ENCODE results near the gene CTTNBP2NL. TPM values are rescaled to one million over a fixed set of nuclear protein-coding genes. Genes with fewer than 3 reads are reported as not detected.
"Not testable (repeated sequence)": the region's sequence is repeated elsewhere in the genome, so short reads cannot be mapped to it uniquely, and the experiment has no call there.

Gene CTTNBP2NL
- total RNA-seq, 2 experiments from 2014 or later, result 1.0 to 1.4 TPM

- H3K4me1 Mint-ChIP-seq (ENCODE audit: low read depth), result peaks cover 3% of the 10 kb centered on the region
- H3K4me3 Mint-ChIP-seq, result no peak overlapping the region
- DNase-seq, result no peak
- H3K9me3 Mint-ChIP-seq, result no peaks in the 10 kb centered on the region
- H3K27ac Mint-ChIP-seq, result no peak overlapping the region
- CTCF ChIA-PET, result interaction anchor here (0.6 to 1.7 kb wide), 3 partner anchors 9 to 254 kb away, joined by 3 to 10 read pairs (median 3); no protein-coding TSS in a partner anchor
- intact Hi-C loops (cut with micrococcal nuclease), result no loop called here
- peaks cover 14% of the 10 kb centered on the region for H3K27me3 Mint-ChIP-seq (ENCODE audit: low read depth)
- no peaks in the 10 kb centered on the region for H3K36me3 Mint-ChIP-seq (ENCODE audit: low read depth)
Observed at GRCh38 chr1:112388436-112388835, 7.6 kb upstream of the CTTNBP2NL start.

- H3K27me3 Mint-ChIP-seq (ENCODE audit: low read depth), result peaks cover 14% of the 10 kb centered on the region
- no peak overlapping the region for H3K4me3 Mint-ChIP-seq
- CTCF ChIA-PET, result interaction anchor here (1.1 to 2.2 kb wide), 5 partner anchors 31 to 415 kb away, joined by 3 to 10 read pairs (median 6); no protein-coding TSS in a partner anchor
- H3K36me3 Mint-ChIP-seq (ENCODE audit: low read depth), result no peaks in the 10 kb centered on the region
- intact Hi-C loops (cut with micrococcal nuclease), result loop anchor here (1.0 to 10.0 kb wide), 6 partner anchors 77 to 1005 kb away; partner anchors contain the start of genes LRIG2, MAGI3 and RHOC
- no peak overlapping the region for H3K27ac Mint-ChIP-seq
- no peak for DNase-seq
- H3K4me1 Mint-ChIP-seq (ENCODE audit: low read depth), result peaks cover 11% of the 10 kb centered on the region
- H3K9me3 Mint-ChIP-seq, result no peaks in the 10 kb centered on the region
Observed at GRCh38 chr1:112389689-112390088, 6.3 kb upstream of the CTTNBP2NL start.

- not testable (repeated sequence) for H3K27ac Mint-ChIP-seq; DNase-seq; H3K9me3 Mint-ChIP-seq; H3K36me3 Mint-ChIP-seq (ENCODE audit: low read depth); H3K4me3 Mint-ChIP-seq
- H3K27me3 Mint-ChIP-seq (ENCODE audit: low read depth), result peaks cover 14% of the 10 kb centered on the region
- CTCF ChIA-PET, result interaction anchor here (0.6 to 7.1 kb wide), 20 partner anchors 9 to 414 kb away, joined by 3 to 116 read pairs (median 6); partner anchors contain the start of gene PPM1J
- intact Hi-C loops (cut with micrococcal nuclease), result loop anchor here (1.0 to 10.0 kb wide), 6 partner anchors 76 to 1004 kb away; partner anchors contain the start of genes LRIG2, MAGI3 and RHOC
- peaks cover 15% of the 10 kb centered on the region for H3K4me1 Mint-ChIP-seq (ENCODE audit: low read depth)
Observed at GRCh38 chr1:112390335-112390734, 5.7 kb upstream of the CTTNBP2NL start.

GRCh38 chr1:112390775-112391602, 5.0 kb upstream of the CTTNBP2NL start:
- Mint-ChIP-seq H3K36me3 (ENCODE audit: low read depth) (no peaks in the 10 kb centered on the region), H3K4me3 (peak overlapping the region; percentile 45), H3K27me3 (ENCODE audit: low read depth) (peaks cover 14% of the 10 kb centered on the region), H3K4me1 (ENCODE audit: low read depth) (peaks cover 18% of the 10 kb centered on the region), H3K27ac (no peak overlapping the region), H3K9me3 (no peaks in the 10 kb centered on the region)
- intact Hi-C loops (cut with micrococcal nuclease), result loop anchor here (1.0 to 10.0 kb wide), 8 partner anchors 75 to 1004 kb away; partner anchors contain the start of genes LRIG2, MAGI3, PPM1J and RHOC
- DNase-seq, result peak; percentile 90
- CTCF ChIA-PET, result interaction anchor here (0.6 to 7.1 kb wide), 33 partner anchors 8 to 413 kb away, joined by 3 to 116 read pairs (median 4); partner anchors contain the start of gene PPM1J

- Mint-ChIP-seq H3K9me3 (no peaks in the 10 kb centered on the region), H3K27me3 (ENCODE audit: low read depth) (peaks cover 14% of the 10 kb centered on the region), H3K4me1 (ENCODE audit: low read depth) (peaks cover 19% of the 10 kb centered on the region), H3K36me3 (ENCODE audit: low read depth) (no peaks in the 10 kb centered on the region), H3K4me3 (no peak overlapping the region), H3K27ac (no peak overlapping the region)
- CTCF ChIA-PET, result interaction anchor here (0.8 to 7.1 kb wide), 25 partner anchors 9 to 413 kb away, joined by 3 to 116 read pairs (median 5); partner anchors contain the start of gene PPM1J
- intact Hi-C loops (cut with micrococcal nuclease), result loop anchor here (1.0 to 10.0 kb wide), 4 partner anchors 110 to 1003 kb away; partner anchors contain the start of genes LRIG2, MAGI3 and PPM1J
- no peak for DNase-seq
Observed at GRCh38 chr1:112391603-112391940, 4.4 kb upstream of the CTTNBP2NL start.

GRCh38 chr1:112393631-112393974, 2.4 kb upstream of the CTTNBP2NL start:
- Mint-ChIP-seq H3K4me3 (no peak overlapping the region), H3K4me1 (ENCODE audit: low read depth) (peaks cover 25% of the 10 kb centered on the region), H3K36me3 (ENCODE audit: low read depth) (no peaks in the 10 kb centered on the region), H3K9me3 (no peaks in the 10 kb centered on the region), H3K27ac (no peak overlapping the region), H3K27me3 (ENCODE audit: low read depth) (peaks cover 11% of the 10 kb centered on the region)
- CTCF ChIA-PET, result interaction anchor here (0.6 to 7.1 kb wide), 6 partner anchors 71 to 325 kb away, joined by 3 to 116 read pairs (median 5); a partner anchor contains a TSS
- intact Hi-C loops (cut with micrococcal nuclease), result loop anchor here (10.0 kb wide), 1 partner anchor 1001 kb away; the partner anchor contains the start of gene MAGI3
- no peak for DNase-seq

GRCh38 chr1:112394743-112395062, 1.3 kb upstream of the CTTNBP2NL start:
- no peak for DNase-seq
- Mint-ChIP-seq H3K27me3 (ENCODE audit: low read depth) (peaks cover 9% of the 10 kb centered on the region), H3K9me3 (no peaks in the 10 kb centered on the region), H3K27ac (no peak overlapping the region), H3K4me1 (ENCODE audit: low read depth) (peaks cover 25% of the 10 kb centered on the region), H3K4me3 (peak overlapping the region; percentile 9), H3K36me3 (ENCODE audit: low read depth) (no peaks in the 10 kb centered on the region)
- intact Hi-C loops (cut with micrococcal nuclease), result loop anchor here (2.0 to 10.0 kb wide), 2 partner anchors 114 to 1000 kb away; partner anchors contain the start of genes MAGI3 and WNT2B
- CTCF ChIA-PET, result interaction anchor here (0.5 to 7.1 kb wide), 6 partner anchors 70 to 313 kb away, joined by 3 to 116 read pairs (median 4); no protein-coding TSS in a partner anchor

- no peak for DNase-seq
- Mint-ChIP-seq H3K4me1 (ENCODE audit: low read depth) (peaks cover 25% of the 10 kb centered on the region), H3K36me3 (ENCODE audit: low read depth) (no peaks in the 10 kb centered on the region), H3K9me3 (no peaks in the 10 kb centered on the region), H3K4me3 (peak overlapping the region; percentile 90), H3K27me3 (ENCODE audit: low read depth) (peaks cover 9% of the 10 kb centered on the region), H3K27ac (no peak overlapping the region)
- intact Hi-C loops (cut with micrococcal nuclease), result loop anchor here (2.0 to 10.0 kb wide), 2 partner anchors 113 to 999 kb away; partner anchors contain the start of genes MAGI3 and WNT2B
- CTCF ChIA-PET, result interaction anchor here (1.3 to 7.1 kb wide), 3 partner anchors 70 to 313 kb away, joined by 4 to 116 read pairs (median 5); no protein-coding TSS in a partner anchor
Observed at GRCh38 chr1:112395256-112395820, 676 bp upstream of the CTTNBP2NL start.

- Mint-ChIP-seq H3K36me3 (ENCODE audit: low read depth) (no peaks in the 10 kb centered on the region), H3K9me3 (no peaks in the 10 kb centered on the region), H3K4me1 (ENCODE audit: low read depth) (peaks cover 21% of the 10 kb centered on the region), H3K27me3 (ENCODE audit: low read depth) (peaks cover 9% of the 10 kb centered on the region), H3K4me3 (peak overlapping the region; percentile 90), H3K27ac (no peak overlapping the region)
- CTCF ChIA-PET, result interaction anchor here (0.6 to 7.1 kb wide), 2 partner anchors 68 to 618 kb away, joined by 4 to 116 read pairs; no protein-coding TSS in a partner anchor
- intact Hi-C loops (cut with micrococcal nuclease), result loop anchor here (1.0 to 10.0 kb wide), 4 partner anchors 221 to 998 kb away; partner anchors contain the start of gene MAGI3
- no peak for DNase-seq
Observed at GRCh38 chr1:112396653-112397471, 848 bp downstream of the CTTNBP2NL start.

GRCh38 chr1:112397841-112398240, 1.8 kb downstream of the CTTNBP2NL start:
- no peaks in the 10 kb centered on the region for H3K9me3 Mint-ChIP-seq
- no peak overlapping the region for H3K27ac Mint-ChIP-seq
- DNase-seq, result no peak
- CTCF ChIA-PET, result no interaction called here
- intact Hi-C loops (cut with micrococcal nuclease), result loop anchor here (10.0 kb wide), 1 partner anchor 997 kb away; the partner anchor contains the start of gene MAGI3
- peaks cover 21% of the 10 kb centered on the region for H3K4me1 Mint-ChIP-seq (ENCODE audit: low read depth)
- H3K27me3 Mint-ChIP-seq (ENCODE audit: low read depth), result peaks cover 5% of the 10 kb centered on the region
- H3K36me3 Mint-ChIP-seq (ENCODE audit: low read depth), result no peaks in the 10 kb centered on the region
- H3K4me3 Mint-ChIP-seq, result no peak overlapping the region

- H3K4me1 Mint-ChIP-seq (ENCODE audit: low read depth), result peaks cover 19% of the 10 kb centered on the region
- DNase-seq, result no peak
- intact Hi-C loops (cut with micrococcal nuclease), result loop anchor here (10.0 kb wide), 1 partner anchor 995 kb away; the partner anchor contains the start of gene MAGI3
- no peaks in the 10 kb centered on the region for H3K36me3 Mint-ChIP-seq (ENCODE audit: low read depth)
- no peak overlapping the region for H3K27ac Mint-ChIP-seq
- no peaks in the 10 kb centered on the region for H3K9me3 Mint-ChIP-seq
- CTCF ChIA-PET, result interaction anchor here (0.7 to 1.9 kb wide), 2 partner anchors 8 to 9 kb away, joined by 4 to 11 read pairs; no protein-coding TSS in a partner anchor
- H3K4me3 Mint-ChIP-seq, result no peak overlapping the region
- no peaks in the 10 kb centered on the region for H3K27me3 Mint-ChIP-seq (ENCODE audit: low read depth)
Observed at GRCh38 chr1:112399456-112399855, 3.4 kb downstream of the CTTNBP2NL start.

All from activated naive CD4-positive, alpha-beta T cell treated with anti-CD3 and anti-CD28 coated beads for 36 hours (primary cell).